Testis (tissue), 3 donors: ENCODE results near the gene ITGA1. TPM values are rescaled to one million over a fixed set of nuclear protein-coding genes. Genes with fewer than 3 reads are reported as not detected.

Source experiments
- DNase-seq: peaks from one replicate; pipeline ENCODE4 v3.0.0-alpha.2; 2019
- H3K27ac ChIP-seq, 2 donors: fragments of 200-600 bp; sonication (generic); one replicate each; pipeline ENCODE4 v1.5.1; 2019
- H3K27me3 ChIP-seq: fragments of 200-600 bp; sonication (generic); one replicate; pipeline ENCODE4 v1.5.1; 2019
- H3K36me3 ChIP-seq: fragments of 200-600 bp; sonication (generic); one replicate; pipeline ENCODE4 v1.5.1; 2017; ENCODE audit warnings: low read depth; ENCODE audit errors: missing control alignments
- H3K4me1 ChIP-seq: fragments of 200-600 bp; sonication (generic); one replicate; pipeline ENCODE4 v1.5.1; 2019
- H3K4me3 ChIP-seq, 2 donors: fragments of 200-600 bp; sonication (generic); one replicate each; pipeline ENCODE4 v1.5.1; 2017 to 2019
- H3K9me3 ChIP-seq: fragments of 200-600 bp; sonication (generic); one replicate; pipeline ENCODE4 v1.5.1; 2017
- CTCF ChIP-seq, 3 experiments: fragments of 450-650 bp in 2 of 3; fragments of 200-600 bp in 1 of 3; sonication (generic) in 1 of 3; IDR thresholded peaks; one replicate each; pipeline ENCODE4 v1.5.1; 2016 to 2019; ENCODE audit warnings: antibody characterized with exemption in 3 of 3, mild to moderate bottlenecking in 2 of 3, moderate library complexity in 1 of 3
- POLR2A ChIP-seq: fragments of 450-650 bp; IDR thresholded peaks from one replicate; pipeline ENCODE4 v1.6.1; 2017; ENCODE audit warnings: antibody characterized with exemption, mild to moderate bottlenecking, moderate library complexity
- WGBS, 2 donors: methylation state at CpG; one replicate each; pipeline ENCODE4 v1.1.5; 2018; 5-methylcytosine and 5-hydroxymethylcytosine counted together
- intact Hi-C: fragments of 100-400 bp; cut with DNase I; formaldehyde crosslinking; loops from one replicate; pipeline ENCODE4 v1.15.1; 2023; ENCODE audit warnings: low total_unique reads
- polyA plus RNA-seq: library from polyadenylated mRNA; stranded (reverse); fragments of 350-450 nt; fragmentation: Illumina TruSeq; extraction: RNeasy Lipid Tissue Mini Kit (QIAGEN cat#74804); gene quantifications from one replicate; pipeline ENCODE4 v1.2.3, GENCODE V29; 2014; ENCODE audit warnings: low read depth, low replicate concordance; ENCODE audit not compliant: insufficient read depth
- total RNA-seq, 2 donors: library from RNA; depleted of rRNA; stranded (reverse); fragments of >200 nt; gene quantifications; one replicate each; pipeline ENCODE4 v1.2.3, GENCODE V29; 2016

The ITGA1 gene
- total and polyA plus RNA-seq, 3 donors from 2014 or later: 7.3 to 8.1 (median 7.5) TPM

GRCh38 chr5:52996979-52997378 lies 209.3 kb downstream of the ITGA1 start:
- Histone ChIP-seq H3K4me1 (no peaks in the 10 kb centered on the region), H3K4me3 (no peak overlapping the region), H3K27me3 (no peaks in the 10 kb centered on the region), H3K27ac (no peak overlapping the region), H3K36me3 (no peaks in the 10 kb centered on the region), H3K9me3 (no peaks in the 10 kb centered on the region)
- TF ChIP-seq CTCF (IDR thresholded peaks at IDR 0.05): no peak
- TF ChIP-seq POLR2A: no peak
- no peak for DNase-seq
- WGBS, 2 donors: 86 to 95% methylated on average over 1 of the region's 1 CpG
- intact Hi-C loops: no loop called here

- TF ChIP-seq CTCF (IDR thresholded peaks at IDR 0.05) (no peak), POLR2A (no peak)
- WGBS, 2 donors: 72 to 86% methylated on average over 6 of the region's 6 CpGs
- intact Hi-C loops: no loop called here
- no peak for DNase-seq
- Histone ChIP-seq H3K4me3 (no peak overlapping the region), H3K4me1 (no peaks in the 10 kb centered on the region), H3K27me3 (no peaks in the 10 kb centered on the region), H3K27ac (no peak overlapping the region), H3K36me3 (no peaks in the 10 kb centered on the region), H3K9me3 (no peaks in the 10 kb centered on the region)
These were observed 209.7 kb downstream of the ITGA1 start for GRCh38 chr5:52997424-52997823.

- Histone ChIP-seq H3K9me3 (no peaks in the 10 kb centered on the region), H3K4me1 (no peaks in the 10 kb centered on the region), H3K27me3 (no peaks in the 10 kb centered on the region), H3K27ac (no peak overlapping the region), H3K4me3 (no peak overlapping the region), H3K36me3 (no peaks in the 10 kb centered on the region)
- 68 to 82% methylated on average over 2 of the region's 2 CpGs for WGBS, 2 donors
- intact Hi-C loops: no loop called here
- TF ChIP-seq CTCF (IDR thresholded peaks at IDR 0.05) (no peak), POLR2A (no peak)
- no peak for DNase-seq
These were observed 211.0 kb downstream of the ITGA1 start for GRCh38 chr5:52998552-52999313.

- WGBS, 2 donors: 82 to 88% methylated on average over 1 of the region's 1 CpG
- no peaks in the 10 kb centered on the region for H3K36me3 ChIP-seq
- no peak overlapping the region for H3K4me3 ChIP-seq
- intact Hi-C loops: no loop called here
- no peaks in the 10 kb centered on the region for H3K4me1 ChIP-seq
- H3K27ac ChIP-seq: no peak overlapping the region
- H3K27me3 ChIP-seq: no peaks in the 10 kb centered on the region
- no peak for DNase-seq
- TF ChIP-seq CTCF (IDR thresholded peaks at IDR 0.05) (no peak), POLR2A (no peak)
- H3K9me3 ChIP-seq: no peaks in the 10 kb centered on the region
These were observed 211.7 kb downstream of the ITGA1 start for GRCh38 chr5:52999344-52999949.
